Right cardiac atrium (tissue), 5 donors: ENCODE measurements around the gene RPUSD1. TPM values are rescaled to one million over a fixed set of nuclear protein-coding genes. Genes with fewer than 3 reads are reported as not detected.

Experiments used
- ATAC-seq, 2 donors: fragments of 200-7000 bp; cut with Tn5 transposase; one replicate each; pipeline versions ENCODE4 v1.8.0 to v1.9.1; 2020; ENCODE audit warnings: moderate library complexity in 2 of 2, mild to moderate bottlenecking in 1 of 2
- DNase-seq, 3 donors: peaks; one replicate each; pipeline ENCODE4 v3.0.0-alpha.2; 2020
- H3K27ac ChIP-seq: one replicate; pipeline ENCODE4 v1.5.1; 2013; ENCODE audit warnings: mild to moderate bottlenecking, low read length, control low read depth, moderate library complexity
- H3K27me3 ChIP-seq: one replicate; pipeline ENCODE4 v1.6.1; 2013; ENCODE audit not compliant: control insufficient read depth, insufficient read depth
- H3K4me1 ChIP-seq: one replicate; pipeline ENCODE4 v1.6.1; 2013; ENCODE audit warnings: low read length; ENCODE audit not compliant: control insufficient read depth, insufficient read depth
- H3K4me3 ChIP-seq: one replicate; pipeline ENCODE4 v1.5.1; 2013; ENCODE audit warnings: low read length, control low read depth
- H3K9me3 ChIP-seq: one replicate; pipeline ENCODE4 v1.6.1; 2013; ENCODE audit warnings: low read length; ENCODE audit not compliant: control insufficient read depth
- WGBS: extraction: QIAGEN DNeasy Blood & Tissue Kit; methylation state at CpG from one replicate; pipeline ENCODE4 v1.1.7; 2013; 5-methylcytosine and 5-hydroxymethylcytosine counted together
- intact Hi-C, 4 donors: fragments of 100-400 bp; cut with DNase I; formaldehyde crosslinking; loops; one replicate each; pipeline versions ENCODE4 v1.11.0 to v1.14.0; 2022 to 2023
- polyA plus RNA-seq: library from polyadenylated mRNA; stranded (reverse); fragments of 200-250 nt; gene quantifications from one replicate; pipeline ENCODE4 v1.2.3, GENCODE V29; 2013
- total RNA-seq, 4 donors: library from RNA; stranded (reverse); fragmentation: NEBNext Ultra II Directional; extraction: Animal tissue kit (Norgen Biotek cat#: 25700); gene quantifications; one replicate each; pipeline ENCODE4 v1.2.1, GENCODE V29; 2021
- donor health status: healthy with polysubstance abuse.
- donor health status: DM: no; HTN: yes; CAD: no.
- donor health status: DM: no; HTN: no; CAD: no.
- donor health status: DM: no; HTN: yes; CAD: no; lungs with severe emphysema.
- donor health status: DM: yes; HTN: yes; CAD: no.

The RPUSD1 gene
- total and polyA plus RNA-seq, 5 donors, result 9.3 to 11.8 (median 10.0) TPM

DNA sequence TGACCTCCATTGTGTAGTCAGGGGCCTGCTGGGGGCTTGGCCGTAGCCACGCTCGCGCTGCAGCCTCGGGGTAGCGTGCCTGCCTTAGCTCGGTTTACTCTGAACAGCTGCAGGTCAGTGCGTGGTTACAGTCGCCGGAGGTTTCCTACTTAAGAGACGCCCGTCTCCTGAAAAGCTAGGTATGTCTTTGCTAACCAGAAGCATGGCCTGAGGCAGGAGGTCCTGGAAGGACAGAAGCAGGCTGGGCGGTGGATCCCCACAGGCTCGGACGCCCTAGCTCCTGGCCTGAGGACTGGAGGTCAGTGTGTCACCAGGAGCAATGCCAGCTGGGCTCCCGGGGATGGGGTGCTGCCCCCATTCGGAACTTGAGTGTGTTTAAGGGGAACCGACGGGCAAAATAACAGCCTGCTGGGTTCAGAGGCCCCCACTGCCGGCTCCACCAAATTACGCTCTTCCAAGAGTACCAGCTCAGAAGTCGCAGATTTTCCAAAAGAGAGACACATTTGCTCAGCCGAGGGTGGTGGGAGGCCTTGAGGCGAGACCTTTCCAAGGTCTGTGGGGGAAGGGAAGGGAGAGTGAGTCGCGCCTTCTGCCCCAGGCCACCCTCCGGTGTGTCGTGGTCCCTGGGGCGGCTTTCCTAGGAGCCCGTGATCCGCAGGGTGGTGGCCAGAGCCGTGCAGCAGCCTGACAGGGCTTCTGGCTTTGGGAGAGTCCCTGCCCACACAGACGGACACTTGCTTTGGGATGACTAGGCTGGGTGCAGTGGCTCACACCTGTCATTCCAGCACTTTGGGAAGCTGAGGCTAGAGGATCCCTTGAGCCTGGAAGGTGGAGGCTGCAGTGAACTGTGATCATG lies 16.2 kb upstream of the RPUSD1 start:
- H3K4me3 ChIP-seq, result no peak overlapping the region
- intact Hi-C loops, result no loop called here
- 59% methylated on average over 33 of the region's 33 CpGs for WGBS
- no peaks in the 10 kb centered on the region for H3K4me1 ChIP-seq
- no peaks in the 10 kb centered on the region for H3K9me3 ChIP-seq
- DNase-seq (no peak), ATAC-seq (no peak)
- no peak overlapping the region for H3K27ac ChIP-seq
- H3K27me3 ChIP-seq, result no peaks in the 10 kb centered on the region

- ATAC-seq (no peak), DNase-seq (no peak)
- WGBS, result 45% methylated on average over 8 of the region's 8 CpGs
- intact Hi-C loops, result no loop called here
- Histone ChIP-seq H3K4me1 (no peaks in the 10 kb centered on the region), H3K27ac (no peak overlapping the region), H3K27me3 (no peaks in the 10 kb centered on the region), H3K4me3 (no peak overlapping the region), H3K9me3 (no peaks in the 10 kb centered on the region)
These were observed 15.5 kb upstream of the RPUSD1 start for GRCh38 chr16:803754-804080.

GRCh38 chr16:802914-803753 lies 15.0 kb upstream of the RPUSD1 start:
- DNase-seq, result no peak
- Histone ChIP-seq H3K4me1 (no peaks in the 10 kb centered on the region), H3K9me3 (no peaks in the 10 kb centered on the region), H3K27ac (no peak overlapping the region), H3K27me3 (no peaks in the 10 kb centered on the region), H3K4me3 (no peak overlapping the region)
- WGBS, result 65% methylated on average over 33 of the region's 33 CpGs
- intact Hi-C loops, result no loop called here
- ATAC-seq, result no peak

GRCh38 chr16:802461-802860 lies 14.3 kb upstream of the RPUSD1 start:
- Histone ChIP-seq H3K27me3 (no peaks in the 10 kb centered on the region), H3K4me1 (no peaks in the 10 kb centered on the region), H3K27ac (no peak overlapping the region), H3K4me3 (no peak overlapping the region), H3K9me3 (no peaks in the 10 kb centered on the region)
- no peak for ATAC-seq
- WGBS, result 68% methylated on average over 7 of the region's 7 CpGs
- intact Hi-C loops, result no loop called here
- no peak for DNase-seq

- no peaks in the 10 kb centered on the region for H3K4me1 ChIP-seq
- no peak for ATAC-seq
- intact Hi-C loops, result no loop called here
- H3K4me3 ChIP-seq, result no peak overlapping the region
- DNase-seq, result peak in 1 of 3 donors; percentile 37
- no peaks in the 10 kb centered on the region for H3K27me3 ChIP-seq
- WGBS, result 59% methylated on average over 22 of the region's 22 CpGs
- no peaks in the 10 kb centered on the region for H3K9me3 ChIP-seq
- no peak overlapping the region for H3K27ac ChIP-seq
These were observed 13.6 kb upstream of the RPUSD1 start for GRCh38 chr16:801584-802363.

DNA sequence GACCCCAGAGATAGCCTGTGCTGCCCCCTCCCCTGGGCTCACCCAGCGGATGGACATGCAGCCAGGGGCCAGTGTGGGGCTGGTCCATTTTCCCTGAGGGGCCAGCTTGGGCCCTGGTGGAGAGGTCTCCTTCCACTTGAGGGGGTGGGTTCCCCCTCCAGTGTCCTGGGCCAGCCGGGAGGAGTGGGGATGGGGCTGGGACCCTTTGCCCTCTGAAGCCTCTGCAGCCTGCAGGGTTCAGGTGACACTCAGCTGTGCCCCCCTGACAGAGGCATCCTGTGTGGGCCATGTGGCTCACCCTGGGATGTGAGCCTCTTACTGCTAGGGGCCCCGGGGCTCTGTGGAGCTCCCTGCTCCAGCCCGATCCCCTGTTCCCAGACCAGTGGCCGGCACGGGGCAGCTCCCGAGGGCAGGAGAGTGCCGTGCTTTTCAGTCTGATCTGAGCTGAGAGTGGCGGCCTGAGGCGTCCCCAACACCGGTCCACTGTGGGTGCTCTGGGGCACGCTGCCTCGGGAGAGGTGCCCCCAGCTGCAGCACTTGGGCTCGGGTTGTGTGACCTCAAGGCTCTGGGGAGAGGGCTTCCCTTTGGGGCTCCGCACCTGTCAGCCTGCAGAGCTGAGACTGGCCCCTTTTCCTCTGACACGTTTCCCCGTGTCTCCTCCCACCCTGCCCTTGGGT lies 12.8 kb upstream of the RPUSD1 start:
- Histone ChIP-seq H3K27ac (no peak overlapping the region), H3K4me1 (no peaks in the 10 kb centered on the region), H3K27me3 (no peaks in the 10 kb centered on the region), H3K4me3 (no peak overlapping the region), H3K9me3 (no peaks in the 10 kb centered on the region)
- ATAC-seq (no peak), DNase-seq (no peak)
- intact Hi-C loops, result no loop called here
- 16% methylated on average over 17 of the region's 17 CpGs for WGBS

- Histone ChIP-seq H3K27ac (no peak within 1 kb of the TSS), H3K4me1 (no peaks in the 10 kb centered on the region), H3K27me3 (no peaks in the 10 kb centered on the region), H3K9me3 (no peaks in the 10 kb centered on the region), H3K4me3 (no peak within 1 kb of the TSS)
- ATAC-seq, result no peak
- intact Hi-C loops, result no loop called here
- 4% methylated on average over 57 of the region's 57 CpGs for WGBS
- DNase-seq, result no peak
These were observed 12.0 kb upstream of the RPUSD1 start, which contains the start of gene GNG13 for GRCh38 chr16:799948-800833. GNG13 (minus strand) TSS chr16:800734; CDS start chr16:799077, 1,657 bp downstream.

- no peaks in the 10 kb centered on the region for H3K4me1 ChIP-seq
- no peak overlapping the region for H3K4me3 ChIP-seq
- no peaks in the 10 kb centered on the region for H3K9me3 ChIP-seq
- intact Hi-C loops, result no loop called here
- DNase-seq (no peak), ATAC-seq (no peak)
- WGBS, result 65% methylated on average over 22 of the region's 22 CpGs
- no peaks in the 10 kb centered on the region for H3K27me3 ChIP-seq
- no peak overlapping the region for H3K27ac ChIP-seq
These were observed 11.1 kb upstream of the RPUSD1 start for GRCh38 chr16:799111-799947.

GRCh38 chr16:798666-799065 lies 10.5 kb upstream of the RPUSD1 start:
- WGBS, result 91% methylated on average over 19 of the region's 19 CpGs
- no peak overlapping the region for H3K4me3 ChIP-seq
- no peak overlapping the region for H3K27ac ChIP-seq
- H3K4me1 ChIP-seq, result no peaks in the 10 kb centered on the region
- DNase-seq (no peak), ATAC-seq (no peak)
- H3K9me3 ChIP-seq, result no peaks in the 10 kb centered on the region
- intact Hi-C loops, result no loop called here
- H3K27me3 ChIP-seq, result no peaks in the 10 kb centered on the region
